GM18498 (cell line): ENCODE data around the gene TBC1D30.
"Not testable (repeated sequence)": the region's sequence is repeated elsewhere in the genome, so short reads cannot be mapped to it uniquely, and the experiment has no call there.

Source experiments
- ATAC-seq: cut with Tn5 transposase; IDR thresholded peaks from one replicate; pipeline ENCODE4 v1.9.1; 2021; ENCODE audit warnings: mild to moderate bottlenecking, moderate library complexity; ENCODE audit not compliant: unreplicated experiment

TBC1D30 gene

GRCh38 chr12:64824500-64825142 lies at the start of gene TBC1D30:
TBC1D30 (plus strand) TSS chr12:64824647; CDS start chr12:64824880, 233 bp downstream.
- ATAC-seq: peak; percentile 49

GRCh38 chr12:64775147-64775736 lies 49.2 kb upstream of the TBC1D30 start:
- not testable (repeated sequence) for ATAC-seq

- no peak for ATAC-seq
Measured at GRCh38 chr12:64779354-64779974, 45.0 kb upstream of the TBC1D30 start.

- peak; percentile 8 for ATAC-seq
Measured at GRCh38 chr12:64780132-64780530, 44.3 kb upstream of the TBC1D30 start.

GRCh38 chr12:64780531-64781279 lies 43.7 kb upstream of the TBC1D30 start:
- ATAC-seq: peak; percentile 49

GRCh38 chr12:64781280-64782190 lies 42.9 kb upstream of the TBC1D30 start:
- ATAC-seq: peak; percentile 29

- ATAC-seq: no peak
Measured at GRCh38 chr12:64782191-64782876, 42.1 kb upstream of the TBC1D30 start.

- ATAC-seq: no peak
Measured at GRCh38 chr12:64785838-64786237, 38.6 kb upstream of the TBC1D30 start.

- ATAC-seq: no peak
Measured at GRCh38 chr12:64790166-64790565, 34.3 kb upstream of the TBC1D30 start.

- ATAC-seq: no peak
Measured at GRCh38 chr12:64791036-64791435, 33.4 kb upstream of the TBC1D30 start.

- ATAC-seq: no peak
Measured at GRCh38 chr12:64792128-64792527, 32.3 kb upstream of the TBC1D30 start.

GRCh38 chr12:64793610-64794009 lies 30.8 kb upstream of the TBC1D30 start:
- ATAC-seq: no peak

- no peak for ATAC-seq
Measured at GRCh38 chr12:64794305-64794704, 30.1 kb upstream of the TBC1D30 start.

- ATAC-seq: peak; percentile 72
Measured at GRCh38 chr12:64796205-64796845, 28.1 kb upstream of the TBC1D30 start.

- ATAC-seq: no peak
Measured at GRCh38 chr12:64797156-64797555, 27.3 kb upstream of the TBC1D30 start.

- no peak for ATAC-seq
Measured at GRCh38 chr12:64798165-64798564, 26.3 kb upstream of the TBC1D30 start.

GRCh38 chr12:64800640-64801039 lies 23.8 kb upstream of the TBC1D30 start:
- peak; percentile 54 for ATAC-seq

- no peak for ATAC-seq
Measured at GRCh38 chr12:64801381-64801780, 23.1 kb upstream of the TBC1D30 start.

- ATAC-seq: not testable (repeated sequence)
Measured at GRCh38 chr12:64802180-64802775, 22.2 kb upstream of the TBC1D30 start.
